GM12878 (cell line): ENCODE measurements around the gene MUC20. TPM values are rescaled to one million over a fixed set of nuclear protein-coding genes. Genes with fewer than 3 reads are reported as not detected.

Source experiments
- ATAC-seq: fragments of 200-7000 bp; cut with Tn5 transposase; 3 replicates; pipeline ENCODE4 v1.9.1; 2020; ENCODE audit warnings: mild to moderate bottlenecking, moderate library complexity
- BruUV-seq: library from RNA; stranded (reverse); fragments of 400-500 nt; replicated peaks from 2 replicates; lab custom pipeline; 2021; lab: Mats Ljungman, UMichigan
- CTCF ChIA-PET: fragments of 300-600 bp; sonication (Branson Sonifier 250); formaldehyde crosslinking; extraction: SDS; loops from one replicate; lab custom pipeline; 2021; ENCODE audit warnings: inconsistent platforms; lab: Yijun Ruan, JAX
- POLR2A ChIA-PET: fragments of 350-600 bp; formaldehyde crosslinking; extraction: SDS; loops from one replicate; lab custom pipeline; 2021; ENCODE audit warnings: inconsistent platforms; lab: Charles Lee
- RAD21 ChIA-PET: fragments of 300-600 bp; sonication (Branson Sonifier 250); formaldehyde crosslinking; loops from one replicate; lab custom pipeline; 2023; ENCODE audit warnings: antibody characterized with exemption; ENCODE audit not compliant: unreplicated experiment; lab: Charles Lee
- SMC1A ChIA-PET: fragments of 300-600 bp; sonication (Branson Sonifier 250); formaldehyde crosslinking; loops from one replicate; lab custom pipeline; 2023; ENCODE audit not compliant: unreplicated experiment, uncharacterized antibody; lab: Charles Lee
- DNase-seq: peaks from one replicate; pipeline ENCODE4 v3.0.0-alpha.2; 2011; ENCODE audit warnings: low read depth, low spot score
- FAIRE-seq: peaks from 3 replicates; lab custom pipeline; 2011; peaks lifted over from hg19 to GRCh38; lab: Jason Lieb, UNC
- H2AFZ ChIP-seq: 2 replicates; pipeline ENCODE4 v1.6.0; 2011; ENCODE audit warnings: low read depth, low read length, control low read depth; ENCODE audit not compliant: control insufficient read depth
- H3K27ac ChIP-seq: 2 replicates; pipeline ENCODE4 v1.5.1; 2011; ENCODE audit warnings: control low read depth; ENCODE audit not compliant: control insufficient read depth, insufficient read depth
- H3K27me3 ChIP-seq, 2 experiments: replicated peaks in 1 of 2; 2 replicates each; pipeline versions ENCODE4 v1.6.0 to v1.6.1; 2011; ENCODE audit warnings: low read length in 1 of 2; ENCODE audit not compliant: control insufficient read depth in 2 of 2, insufficient read depth in 2 of 2
- H3K36me3 ChIP-seq, 2 experiments: 2 replicates each; pipeline ENCODE4 v1.5.1; 2011; ENCODE audit warnings: low read length in 1 of 2; ENCODE audit not compliant: control insufficient read depth in 2 of 2, insufficient read depth in 2 of 2
- H3K4me1 ChIP-seq: 2 replicates; pipeline ENCODE4 v1.6.1; 2011; ENCODE audit warnings: mild to moderate bottlenecking, low read length, moderate library complexity, mixed read lengths; ENCODE audit not compliant: control insufficient read depth, insufficient read depth
- H3K4me2 ChIP-seq: 2 replicates; pipeline ENCODE4 v1.6.0; 2011; ENCODE audit warnings: control low read depth; ENCODE audit not compliant: control insufficient read depth, insufficient read depth
- H3K4me3 ChIP-seq: fragments of 200-600 bp; sonication (generic); 2 replicates; pipeline ENCODE4 v1.5.1; 2016
- H3K79me2 ChIP-seq: 2 replicates; pipeline ENCODE4 v1.6.0; 2011; ENCODE audit warnings: low read length; ENCODE audit not compliant: control insufficient read depth, insufficient read depth
- H3K9ac ChIP-seq: 2 replicates; pipeline ENCODE4 v1.8.0; 2011; ENCODE audit warnings: low read length, control low read depth, mixed read lengths; ENCODE audit not compliant: control insufficient read depth, insufficient read depth
- H3K9me3 ChIP-seq: replicated peaks from 3 replicates; pipeline ENCODE4 v1.5.1; 2011; ENCODE audit warnings: mild to moderate bottlenecking, low read length; ENCODE audit not compliant: control insufficient read depth, insufficient read depth
- H4K20me1 ChIP-seq: 2 replicates; pipeline ENCODE4 v1.6.0; 2011; ENCODE audit not compliant: control insufficient read depth, insufficient read depth
- ASH2L ChIP-seq: fragments of 300-600, 200-600 bp; sonication (generic); IDR thresholded peaks from 2 replicates; pipeline ENCODE4 v1.6.1; 2017; ENCODE audit warnings: low read depth, mild to moderate bottlenecking, borderline replicate concordance
- ATF3 ChIP-seq: IDR thresholded peaks from 2 replicates; pipeline ENCODE4 v1.6.1; 2011; ENCODE audit warnings: low read depth, mild to moderate bottlenecking, low read length, moderate library complexity, borderline replicate concordance; ENCODE audit errors: extremely low read depth
- FOXM1 ChIP-seq: IDR thresholded peaks from 2 replicates; pipeline ENCODE4 v1.6.1; 2012; ENCODE audit warnings: low read depth, mild to moderate bottlenecking, inconsistent platforms, low read length, moderate library complexity
- HDAC2 ChIP-seq: fragments of 200-600 bp; sonication (generic); IDR thresholded peaks from 2 replicates; pipeline ENCODE4 v1.6.1; 2017
- KLF5 ChIP-seq: fragments of 450-650 bp; IDR thresholded peaks from 2 replicates; pipeline ENCODE4 v1.6.1; 2014; ENCODE audit warnings: mild to moderate bottlenecking; ENCODE audit not compliant: partially characterized antibody
- SMARCA5 ChIP-seq: fragments of 450-650 bp; IDR thresholded peaks from 2 replicates; pipeline ENCODE4 v1.6.1; 2017; ENCODE audit warnings: mild to moderate bottlenecking
- ZNF24 ChIP-seq: fragments of 450-650 bp; IDR thresholded peaks from 2 replicates; pipeline ENCODE4 v1.6.1; 2017; ENCODE audit warnings: antibody characterized with exemption, mild to moderate bottlenecking
- WGBS: methylation state at CpG from one replicate; pipeline ENCODE4 v1.1.6; 2016; ENCODE audit warnings: low lambda C conversion rate; ENCODE audit not compliant: insufficient replicate concordance, insufficient coverage; ENCODE audit errors: missing lambda C conversion rate; 5-methylcytosine and 5-hydroxymethylcytosine counted together
- in situ Hi-C: fragments of 300-500 bp; cut with MboI; formaldehyde crosslinking; loops from 9 replicates; pipeline ENCODE4 v1.14.3; 2018; ENCODE audit warnings: mixed read lengths
- intact Hi-C: fragments of 100-400 bp; cut with micrococcal nuclease; formaldehyde crosslinking; loops from one replicate; pipeline ENCODE4 v1.14.2; 2022; ENCODE audit not compliant: unreplicated experiment
- polyA plus RNA-seq, 11 experiments: library from polyadenylated mRNA; depleted of rRNA in 4 of 11; unstranded in 6 of 11; stranded (reverse) in 5 of 11; fragments of >200 nt; fragmentation: Nextera tagmentation in 4 of 11; fragmentation: Illumina TruSeq in 1 of 11; extraction: Ambion mirVana in 4 of 11; extraction: Trizol in 1 of 11; gene quantifications; 1 replicate in 1 of 11; 2 replicates in 10 of 11; pipeline versions ENCODE4 v1.2.1 to v1.2.3, GENCODE V29; 2011 to 2016; ENCODE audit warnings: inconsistent platforms in 2 of 11, missing spikeins in 2 of 11, low read depth in 1 of 11
- total RNA-seq, 4 experiments: library from RNA; depleted of rRNA in 3 of 4; stranded (reverse); fragments of >200 nt in 3 of 4; fragmentation: Illumina TruSeq in 1 of 4; extraction: Trizol in 1 of 4; gene quantifications; 2 replicates each; pipeline versions ENCODE4 v1.2.1 to v1.2.3, GENCODE V29; 2013 to 2021
- TF ChIP-seq, protein P1 (sequence below): fragments of 450-650 bp; IDR thresholded peaks from 2 replicates; pipeline ENCODE4 v1.6.1; 2017; ENCODE audit warnings: mild to moderate bottlenecking, moderate library complexity

Gene MUC20
- total and polyA plus RNA-seq, 10 of the 15 experiments (the other 5 are each of a cell fraction or from before 2014, with no cell fraction given) = 0.04 to 0.46 (median 0.17) TPM; not detected in 3

DNA sequence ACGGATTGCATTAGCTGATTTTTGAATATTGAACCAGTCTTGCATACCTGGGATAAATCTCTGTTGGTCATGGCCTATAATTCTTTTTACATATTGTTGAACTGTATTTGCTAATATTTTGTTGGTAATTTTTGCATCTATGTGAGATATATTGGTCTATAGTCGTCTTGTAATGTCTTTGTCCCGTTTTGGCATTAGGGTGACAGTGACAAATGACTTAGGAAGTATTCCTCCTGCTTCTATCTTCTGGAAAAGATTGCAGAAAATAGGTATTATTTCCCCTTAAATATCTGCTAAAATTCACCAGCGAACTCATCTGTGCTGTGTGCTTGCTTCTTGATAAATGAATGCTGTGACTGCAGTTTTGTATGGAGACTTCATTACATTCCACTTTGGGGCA, 23.7 kb downstream of the MUC20 start:
- ChIA-PET SMC1A (no interaction called here), RAD21 (no interaction called here), CTCF (no interaction called here), POLR2A (no interaction called here)
- ATAC-seq (no peak), DNase-seq (no peak), FAIRE-seq (no peak)
- WGBS = 11% methylated on average over 4 of the region's 4 CpGs
- Histone ChIP-seq H3K36me3 (no peaks in the 10 kb centered on the region), H3K4me2 (no peak overlapping the region), H2AFZ (no peak overlapping the region), H4K20me1 (no peaks in the 10 kb centered on the region), H3K9me3 (no peaks in the 10 kb centered on the region), H3K9ac (no peak overlapping the region), H3K79me2 (no peaks in the 10 kb centered on the region), H3K27ac (no peak overlapping the region), H3K4me1 (no peaks in the 10 kb centered on the region), H3K4me3 (no peak overlapping the region), H3K27me3 (no peaks in the 10 kb centered on the region; a peak in 2 of 4 replicates)
- intact Hi-C loops = no loop called here
- BruUV-seq = no TSS peak
- in situ Hi-C loops = no loop called here
- TF ChIP-seq ZNF24 (no peak), FOXM1 (no peak), ATF3 (no peak), KLF5 (no peak), ASH2L (no peak), SMARCA5 (no peak), HDAC2 (no peak)
- TF ChIP-seq, protein P1, sequence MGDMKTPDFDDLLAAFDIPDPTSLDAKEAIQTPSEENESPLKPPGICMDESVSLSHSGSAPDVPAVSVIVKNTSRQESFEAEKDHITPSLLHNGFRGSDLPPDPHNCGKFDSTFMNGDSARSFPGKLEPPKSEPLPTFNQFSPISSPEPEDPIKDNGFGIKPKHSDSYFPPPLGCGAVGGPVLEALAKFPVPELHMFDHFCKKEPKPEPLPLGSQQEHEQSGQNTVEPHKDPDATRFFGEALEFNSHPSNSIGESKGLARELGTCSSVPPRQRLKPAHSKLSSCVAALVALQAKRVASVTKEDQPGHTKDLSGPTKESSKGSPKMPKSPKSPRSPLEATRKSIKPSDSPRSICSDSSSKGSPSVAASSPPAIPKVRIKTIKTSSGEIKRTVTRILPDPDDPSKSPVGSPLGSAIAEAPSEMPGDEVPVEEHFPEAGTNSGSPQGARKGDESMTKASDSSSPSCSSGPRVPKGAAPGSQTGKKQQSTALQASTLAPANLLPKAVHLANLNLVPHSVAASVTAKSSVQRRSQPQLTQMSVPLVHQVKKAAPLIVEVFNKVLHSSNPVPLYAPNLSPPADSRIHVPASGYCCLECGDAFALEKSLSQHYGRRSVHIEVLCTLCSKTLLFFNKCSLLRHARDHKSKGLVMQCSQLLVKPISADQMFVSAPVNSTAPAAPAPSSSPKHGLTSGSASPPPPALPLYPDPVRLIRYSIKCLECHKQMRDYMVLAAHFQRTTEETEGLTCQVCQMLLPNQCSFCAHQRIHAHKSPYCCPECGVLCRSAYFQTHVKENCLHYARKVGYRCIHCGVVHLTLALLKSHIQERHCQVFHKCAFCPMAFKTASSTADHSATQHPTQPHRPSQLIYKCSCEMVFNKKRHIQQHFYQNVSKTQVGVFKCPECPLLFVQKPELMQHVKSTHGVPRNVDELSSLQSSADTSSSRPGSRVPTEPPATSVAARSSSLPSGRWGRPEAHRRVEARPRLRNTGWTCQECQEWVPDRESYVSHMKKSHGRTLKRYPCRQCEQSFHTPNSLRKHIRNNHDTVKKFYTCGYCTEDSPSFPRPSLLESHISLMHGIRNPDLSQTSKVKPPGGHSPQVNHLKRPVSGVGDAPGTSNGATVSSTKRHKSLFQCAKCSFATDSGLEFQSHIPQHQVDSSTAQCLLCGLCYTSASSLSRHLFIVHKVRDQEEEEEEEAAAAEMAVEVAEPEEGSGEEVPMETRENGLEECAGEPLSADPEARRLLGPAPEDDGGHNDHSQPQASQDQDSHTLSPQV = no peak
